Medulla oblongata (tissue), 1 donor: ENCODE results near the gene NSDHL.

Experiments
- DNase-seq: peaks from one replicate; pipeline ENCODE4 v3.0.0-alpha.2; 2015; ENCODE audit errors: extremely low spot score

NSDHL gene

DNA sequence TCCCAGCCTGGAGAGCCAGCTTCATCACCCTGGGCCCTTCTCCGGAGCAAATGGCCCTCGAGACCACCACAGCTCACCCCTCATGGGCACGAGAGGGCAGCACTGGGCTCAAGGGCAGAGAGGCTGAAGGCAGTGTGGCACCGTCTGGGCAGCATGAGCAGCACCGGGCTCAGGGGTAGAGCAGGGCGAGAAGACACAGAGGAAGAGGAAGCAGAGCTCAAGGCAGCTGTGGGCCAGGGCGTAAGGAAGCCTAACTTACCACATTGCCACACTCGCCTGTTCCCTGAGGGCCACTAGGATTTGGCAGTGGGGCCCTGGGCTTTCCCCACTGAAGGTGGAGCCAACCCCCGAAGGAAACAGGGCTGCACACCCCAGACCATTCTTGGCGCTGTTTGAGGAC lies 82.5 kb downstream of the NSDHL start:
- no peak for DNase-seq

GRCh38 chrX:152913910-152914309 lies 83.0 kb downstream of the NSDHL start:
- DNase-seq: no peak

- no peak for DNase-seq
Measured at GRCh38 chrX:152915541-152916241, 84.8 kb downstream of the NSDHL start.

GRCh38 chrX:152917656-152918579 lies 87.1 kb downstream of the NSDHL start:
- DNase-seq: no peak

DNA sequence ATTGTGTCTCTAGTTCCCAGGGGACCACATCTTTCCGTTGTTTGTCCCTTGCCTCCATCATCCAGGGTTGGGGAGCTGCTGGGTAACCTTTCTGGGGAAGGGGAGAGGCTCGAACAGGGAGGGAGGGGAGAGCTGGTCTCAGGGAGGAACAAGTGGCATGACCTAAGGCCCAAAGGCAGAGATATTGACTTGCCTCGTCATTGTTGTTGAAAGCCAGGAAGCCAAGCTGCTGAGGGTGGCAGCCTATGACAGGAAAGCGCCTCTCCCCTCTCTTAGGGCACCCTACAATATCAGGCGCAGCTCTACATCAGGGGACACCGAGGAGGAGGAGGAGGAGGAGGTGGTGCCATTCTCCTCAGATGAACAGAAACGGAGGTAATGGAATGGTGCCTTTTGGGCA lies 87.8 kb downstream of the NSDHL start:
- no peak for DNase-seq
